ENCODE data around the gene PPP2R5C.

PPP2R5C gene

GRCh38 chr14:101865288-101865687 lies 103.8 kb downstream of the PPP2R5C start:
- DNase-seq (ENCODE audit: low read depth) = no peak

- DNase-seq (ENCODE audit: low read depth) = no peak
These were observed 106.3 kb downstream of the PPP2R5C start for GRCh38 chr14:101867854-101868253.

DNA sequence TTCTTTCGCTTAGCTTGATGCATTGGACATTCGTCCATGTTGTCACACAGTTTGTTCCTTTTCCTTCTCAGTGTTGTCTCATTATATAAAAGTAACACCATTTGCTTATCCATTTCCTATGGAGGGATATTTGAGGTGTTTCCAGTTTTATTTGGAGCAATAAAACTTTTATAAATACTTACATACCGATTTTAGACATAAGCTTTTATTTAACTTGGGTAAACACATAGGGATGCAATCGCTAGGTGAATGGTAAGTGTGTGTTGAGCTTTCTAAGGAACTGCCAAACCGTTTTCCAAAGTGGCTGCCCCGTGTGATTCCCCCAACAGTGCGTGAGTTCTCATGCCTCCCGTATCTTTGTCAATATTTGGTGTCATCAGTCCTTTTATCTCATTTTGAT lies 107.7 kb downstream of the PPP2R5C start:
- DNase-seq (ENCODE audit: low read depth) = no peak

GRCh38 chr14:101870273-101870939 lies 108.9 kb downstream of the PPP2R5C start:
- DNase-seq (ENCODE audit: low read depth) = no peak

DNA sequence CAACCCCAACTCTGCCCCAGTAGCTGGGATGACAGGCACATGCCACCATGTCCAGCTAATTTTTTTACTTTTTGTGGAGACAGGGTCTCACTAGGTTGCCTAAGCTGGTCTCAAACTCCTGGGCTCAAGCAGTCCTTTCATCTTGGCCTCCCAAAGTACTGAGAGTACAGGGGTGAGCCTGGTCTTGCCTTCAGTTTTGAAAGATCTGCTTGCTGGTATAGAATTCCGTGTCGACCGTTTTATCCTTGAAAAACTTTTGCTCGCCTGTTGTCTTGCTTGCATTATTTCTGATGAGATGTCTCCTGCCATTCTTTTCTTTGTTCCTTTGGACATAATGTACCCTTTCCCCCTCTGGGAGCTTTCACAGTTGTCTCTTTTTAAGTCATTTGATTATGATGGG lies 110.8 kb downstream of the PPP2R5C start:
- no peak for DNase-seq (ENCODE audit: low read depth)

DNA sequence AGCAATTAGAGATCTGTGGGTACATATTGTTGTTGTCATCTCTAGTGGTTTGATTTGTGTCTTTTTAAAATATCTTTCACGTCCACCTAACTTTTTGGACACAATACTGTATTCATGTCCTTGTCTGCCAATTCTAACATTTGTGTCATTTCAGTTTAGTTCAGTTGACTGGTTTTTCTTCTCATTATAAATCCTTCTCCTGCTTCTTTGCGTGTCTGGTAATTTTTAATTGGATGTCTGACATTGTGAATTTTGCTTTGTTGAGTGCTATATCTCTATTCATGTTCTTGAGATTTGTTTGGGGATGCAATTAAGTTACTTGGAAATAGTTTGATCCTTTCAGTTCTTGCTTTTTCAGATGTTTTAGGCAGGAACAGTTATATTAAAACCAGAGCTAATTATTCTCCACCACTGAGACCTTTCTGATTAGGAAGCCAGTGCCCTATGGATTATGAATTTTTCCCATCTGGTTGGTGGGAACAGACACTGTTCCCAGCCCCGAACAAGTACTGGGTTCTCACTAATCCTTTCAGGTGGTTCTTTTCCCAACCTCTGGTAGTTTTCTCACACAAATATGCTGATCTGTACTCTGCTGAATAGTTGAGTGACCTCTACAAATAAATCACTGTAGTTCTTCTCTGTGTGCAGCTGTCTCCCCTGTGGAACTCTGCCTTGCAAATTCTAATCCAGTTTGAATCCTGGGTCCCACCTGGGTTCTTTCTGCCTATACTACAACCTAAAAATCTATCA lies 111.7 kb downstream of the PPP2R5C start:
- DNase-seq (ENCODE audit: low read depth) = no peak

GRCh38 chr14:101873991-101874390 lies 112.5 kb downstream of the PPP2R5C start:
- DNase-seq (ENCODE audit: low read depth) = no peak

DNA sequence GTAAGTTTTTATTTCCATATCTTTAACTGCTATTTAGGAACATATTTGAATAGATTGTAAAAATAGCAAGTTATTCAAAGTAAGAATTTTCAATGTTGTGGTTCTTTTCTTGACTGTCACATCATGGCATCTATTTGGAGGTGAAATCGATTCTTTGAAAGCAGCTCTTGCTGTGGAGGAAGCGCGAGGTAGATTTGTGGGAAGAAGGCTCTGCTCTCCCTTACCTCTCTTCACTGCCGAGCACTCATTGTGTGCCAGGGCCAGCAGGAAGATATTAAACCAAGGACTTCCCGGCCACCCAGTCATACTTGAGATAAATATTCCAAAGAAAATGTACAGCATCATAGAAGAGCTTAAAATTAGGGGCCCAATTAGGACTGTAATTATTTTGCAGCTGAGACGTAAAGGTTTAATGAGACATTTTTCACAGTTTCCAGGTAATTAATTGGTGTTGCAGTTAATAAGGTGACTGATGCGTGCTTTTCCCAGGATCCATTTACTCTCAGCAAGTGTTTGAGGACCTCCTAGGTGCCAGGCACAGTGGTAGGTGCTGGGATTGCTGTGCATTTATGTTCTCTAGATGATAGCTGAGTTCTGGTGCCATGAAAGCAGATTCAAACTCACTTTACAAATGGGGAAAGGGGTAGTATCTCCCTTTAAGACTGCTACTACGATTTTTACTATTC lies 113.7 kb downstream of the PPP2R5C start:
- no peak for DNase-seq (ENCODE audit: low read depth)

GRCh38 chr14:101875727-101876554 lies 114.4 kb downstream of the PPP2R5C start:
- DNase-seq (ENCODE audit: low read depth) = no peak

DNA sequence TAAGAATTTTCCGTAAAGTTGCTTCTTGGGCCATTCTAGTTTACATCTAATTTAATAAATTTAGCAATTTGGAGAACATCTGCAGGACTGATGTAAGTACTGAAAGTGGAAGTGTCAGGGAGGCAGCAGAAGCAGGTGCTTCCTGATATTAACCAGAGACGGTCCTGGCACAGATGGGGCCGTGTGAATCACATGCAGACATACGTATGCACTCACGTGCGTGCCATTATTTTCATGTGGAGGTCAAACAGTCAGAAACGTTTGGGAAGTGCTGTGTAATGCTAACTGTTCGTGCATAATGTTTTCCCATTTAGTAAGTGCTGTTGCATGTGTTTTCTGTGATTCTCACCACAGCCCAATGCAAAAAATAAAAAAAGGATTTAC lies 115.0 kb downstream of the PPP2R5C start:
- DNase-seq (ENCODE audit: low read depth) = peak; percentile 55

- DNase-seq (ENCODE audit: low read depth) = no peak
These were observed 116.3 kb downstream of the PPP2R5C start for GRCh38 chr14:101877766-101878165.

- no peak for DNase-seq (ENCODE audit: low read depth)
These were observed 116.8 kb downstream of the PPP2R5C start for GRCh38 chr14:101878211-101878821.

DNA sequence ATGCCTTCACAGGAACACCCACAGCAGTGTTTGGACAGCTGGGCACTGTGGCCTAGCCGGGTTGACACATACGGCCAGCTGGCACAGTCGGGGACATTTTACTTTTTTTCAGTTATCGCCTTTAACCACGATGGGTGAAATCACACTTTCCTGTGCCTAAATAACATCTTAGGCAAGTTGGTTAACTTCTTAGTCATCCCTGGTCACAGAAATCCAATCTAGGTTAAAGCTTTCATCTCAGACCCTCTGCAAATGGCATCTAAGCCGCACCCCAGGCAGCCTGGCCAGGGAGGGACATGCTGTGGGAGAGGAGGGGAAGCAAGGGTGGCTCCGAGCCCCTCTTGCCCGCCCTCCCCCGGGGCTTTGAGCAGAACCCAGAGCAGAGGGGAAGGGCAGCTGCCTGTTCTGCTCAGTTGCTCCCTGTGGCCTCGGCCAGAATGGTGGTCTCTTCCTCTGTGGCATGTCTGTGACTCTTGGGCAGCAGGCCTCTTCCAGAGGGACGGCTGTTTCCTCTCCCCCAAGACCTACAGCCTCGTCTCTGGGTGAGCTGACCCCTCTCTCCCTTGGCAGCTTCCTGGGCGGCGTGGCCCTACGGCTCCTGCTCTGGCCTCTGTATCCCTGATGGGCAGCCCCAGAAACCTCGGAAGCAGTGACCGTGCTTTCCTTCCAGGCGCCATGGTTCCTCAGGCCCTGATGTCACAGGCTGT lies 117.5 kb downstream of the PPP2R5C start:
- DNase-seq (ENCODE audit: low read depth) = no peak

DNA sequence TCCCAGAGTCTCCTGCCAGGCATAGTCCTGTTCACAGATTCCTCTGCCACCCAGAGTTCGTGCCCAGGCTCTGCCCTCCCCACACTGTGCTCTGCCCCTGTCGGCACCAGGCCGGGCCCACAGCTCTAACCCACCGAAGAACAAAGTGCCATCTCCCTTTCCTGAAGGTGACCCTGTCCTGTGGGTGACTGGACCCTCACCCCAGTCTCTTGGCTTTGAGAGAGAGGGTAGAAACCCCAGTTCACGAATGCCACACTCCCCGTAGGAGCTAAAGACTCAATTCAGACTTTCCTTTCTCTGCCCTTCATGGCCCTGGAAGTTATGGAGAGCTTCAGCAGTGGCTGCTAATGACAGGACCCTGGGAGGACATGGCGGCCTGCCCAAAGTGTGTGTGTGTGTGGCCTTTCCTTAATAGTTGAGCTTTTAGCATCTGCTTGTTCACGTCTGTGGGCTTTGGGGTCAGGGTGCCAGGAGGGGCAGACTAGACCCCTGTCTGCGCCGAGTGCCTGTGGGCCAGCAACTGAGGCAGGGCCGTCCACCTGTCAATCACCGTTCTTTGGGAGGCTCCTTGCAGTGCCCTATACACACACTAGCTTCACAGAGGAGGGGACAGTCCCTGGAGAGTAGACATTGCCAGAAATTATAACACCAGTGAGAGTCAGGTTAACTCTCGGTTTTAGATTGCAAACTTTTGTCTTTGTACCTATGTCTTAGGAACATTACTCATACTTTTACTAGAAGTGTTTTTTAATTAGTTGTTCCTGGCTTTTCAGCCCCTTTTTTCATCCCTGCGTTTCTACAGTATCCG lies 118.2 kb downstream of the PPP2R5C start:
- DNase-seq (ENCODE audit: low read depth) = no peak

- DNase-seq (ENCODE audit: low read depth) = no peak
These were observed 119.9 kb downstream of the PPP2R5C start for GRCh38 chr14:101881426-101881825.

DNA sequence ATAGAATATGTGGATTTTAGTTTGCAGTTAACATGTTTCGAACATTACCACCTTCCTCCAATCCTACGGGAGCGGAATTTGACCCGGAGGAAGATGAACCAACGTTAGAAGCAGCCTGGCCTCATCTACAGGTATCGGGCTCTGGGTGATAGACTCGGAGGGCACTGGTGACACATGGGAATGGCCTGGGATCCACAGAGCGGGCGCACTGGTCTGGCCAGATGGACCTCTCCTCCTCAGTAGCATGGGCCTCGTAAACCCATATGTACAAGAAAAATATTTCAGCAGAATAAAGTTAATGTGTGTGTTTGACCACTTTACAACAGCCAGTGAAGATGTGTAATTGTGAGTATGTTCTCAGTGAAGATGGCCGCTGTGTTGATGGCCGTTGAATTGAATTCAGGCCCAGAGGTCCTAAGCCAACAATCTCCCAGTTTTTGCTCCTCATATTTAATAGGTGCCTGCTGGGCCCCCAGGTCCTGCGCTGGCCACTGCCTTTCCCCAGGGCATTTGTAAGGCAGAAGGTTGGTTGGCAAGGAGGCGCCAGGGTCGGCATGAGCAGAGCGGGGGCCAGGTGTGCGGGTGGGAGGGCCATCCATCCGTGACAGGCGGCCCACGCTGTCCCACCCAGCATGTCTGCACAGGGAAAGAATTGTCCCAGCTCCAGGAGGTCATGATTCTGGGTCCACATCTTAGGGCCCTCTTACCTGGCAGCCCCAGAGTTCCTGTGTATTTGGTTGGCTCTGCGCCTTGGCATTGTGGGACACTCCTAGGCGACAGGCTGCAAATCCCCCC lies 120.8 kb downstream of the PPP2R5C start:
- no peak for DNase-seq (ENCODE audit: low read depth)

- no peak for DNase-seq (ENCODE audit: low read depth)
These were observed 122.8 kb downstream of the PPP2R5C start for GRCh38 chr14:101884089-101884933.

DNA sequence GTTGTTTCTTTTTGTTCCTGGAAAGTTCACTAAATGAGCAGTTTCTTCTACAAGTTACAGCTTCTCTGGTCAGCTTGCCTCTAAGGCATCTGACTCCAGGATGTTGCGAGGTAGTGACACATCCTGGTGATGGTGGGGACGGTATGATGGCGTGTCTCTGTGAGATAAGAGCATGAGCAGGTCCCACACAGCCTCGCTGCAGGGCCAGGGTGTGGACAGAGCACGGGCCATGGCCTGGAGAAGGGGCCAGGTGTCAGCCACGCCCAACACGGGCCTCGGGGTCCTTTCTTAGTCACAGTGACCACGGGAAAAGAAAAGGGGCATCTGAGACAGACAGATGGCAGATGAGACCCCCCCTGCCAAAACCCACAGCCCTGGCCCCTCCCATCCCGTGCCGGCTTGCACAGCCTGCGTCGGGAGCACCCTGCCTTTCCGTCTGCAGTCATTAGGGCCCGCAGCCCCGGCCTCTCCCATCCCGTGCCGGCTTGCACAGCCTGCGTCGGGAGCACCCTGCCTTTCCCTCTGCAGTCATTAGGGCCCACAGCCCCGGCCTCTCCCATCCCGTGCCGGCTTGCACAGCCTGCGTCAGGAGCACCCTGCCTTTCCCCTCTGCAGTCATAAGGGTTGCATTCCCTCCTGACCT lies 123.5 kb downstream of the PPP2R5C start:
- DNase-seq (ENCODE audit: low read depth) = no peak
